PC-3 (cell line): ENCODE data around the gene CES3.

Experiments used
- CTCF ChIP-seq: fragments of 300-600 bp; sonication (generic); conservative IDR thresholded peaks from 2 replicates; pipeline ENCODE4 v1.5.1; 2017; ENCODE audit warnings: antibody characterized with exemption, low read depth, mild to moderate bottlenecking, low read length
- EZH2 ChIP-seq: fragments of 300-600 bp; sonication (generic); IDR thresholded peaks from one replicate; pipeline ENCODE4 v1.6.1; 2017; ENCODE audit warnings: antibody characterized with exemption, mild to moderate bottlenecking, low read length; ENCODE audit not compliant: unreplicated experiment

GRCh38 chr16:66946974-66947301 lies 14.1 kb upstream of the CES3 start:
- TF ChIP-seq CTCF (no peak), EZH2 (no peak)
